Nephron progenitor cell (in vitro differentiated cells): ENCODE data around the gene CSN1S1.
A peak's percentile ranks its signal among the peaks of the same experiment; 100 is the strongest.

ENCODE experiments used
- DNase-seq: peaks from one replicate; pipeline ENCODE4 v3.0.0; 2021
- H3K27ac Mint-ChIP-seq: 2 replicates; pipeline ENCODE4 v1.8.0; 2021; ENCODE audit warnings: mild to moderate bottlenecking, moderate library complexity, mixed read lengths
- H3K27me3 Mint-ChIP-seq: 2 replicates; pipeline ENCODE4 v1.8.0; 2021; ENCODE audit warnings: mild to moderate bottlenecking, low read depth, mixed read lengths; ENCODE audit not compliant: poor library complexity
- H3K36me3 Mint-ChIP-seq: 2 replicates; pipeline ENCODE4 v1.8.0; 2021; ENCODE audit warnings: low read depth, mixed read lengths
- H3K4me1 Mint-ChIP-seq: 2 replicates; pipeline ENCODE4 v1.8.0; 2021; ENCODE audit warnings: mixed read lengths
- H3K4me3 Mint-ChIP-seq: 2 replicates; pipeline ENCODE4 v1.8.0; 2021; ENCODE audit warnings: mild to moderate bottlenecking, moderate library complexity, mixed read lengths
- H3K9me3 Mint-ChIP-seq: 2 replicates; pipeline ENCODE4 v1.8.0; 2021; ENCODE audit warnings: mild to moderate bottlenecking, moderate library complexity, mixed read lengths
- CTCF ChIP-seq: fragments of 200-600 bp; sonication (generic); IDR thresholded peaks from 2 replicates; pipeline ENCODE4 v1.5.0; 2021; ENCODE audit warnings: antibody characterized with exemption

The CSN1S1 gene

GRCh38 chr4:69930768-69931167, at the start of gene CSN1S1:
TSS of gene CSN1S1 (plus strand) at chr4:69931068. CDS start at chr4:69932556, 1,488 bp downstream.
- Mint-ChIP-seq H3K4me3 (no peak within 1 kb of the TSS), H3K27me3 (no peaks in the 10 kb centered on the region), H3K9me3 (no peaks in the 10 kb centered on the region), H3K36me3 (no peaks in the 10 kb centered on the region), H3K4me1 (no peaks in the 10 kb centered on the region), H3K27ac (no peak within 1 kb of the TSS)
- TF ChIP-seq CTCF, result no peak
- no peak for DNase-seq

GRCh38 chr4:69881173-69881773, 49.6 kb upstream of the CSN1S1 start:
- peak; percentile 15 for DNase-seq
- H3K27me3 Mint-ChIP-seq, result peaks cover 3% of the 10 kb centered on the region
- H3K4me3 Mint-ChIP-seq, result no peak overlapping the region
- H3K36me3 Mint-ChIP-seq, result no peaks in the 10 kb centered on the region
- H3K9me3 Mint-ChIP-seq, result peaks cover 9% of the 10 kb centered on the region
- H3K27ac Mint-ChIP-seq, result no peak overlapping the region
- peak; percentile 82 for TF ChIP-seq CTCF
- H3K4me1 Mint-ChIP-seq, result no peaks in the 10 kb centered on the region

- H3K4me1 Mint-ChIP-seq, result no peaks in the 10 kb centered on the region
- H3K4me3 Mint-ChIP-seq, result no peak overlapping the region
- H3K9me3 Mint-ChIP-seq, result peaks cover 9% of the 10 kb centered on the region
- no peaks in the 10 kb centered on the region for H3K36me3 Mint-ChIP-seq
- H3K27ac Mint-ChIP-seq, result no peak overlapping the region
- DNase-seq, result no peak
- TF ChIP-seq CTCF, result no peak
- peaks cover 3% of the 10 kb centered on the region for H3K27me3 Mint-ChIP-seq
These were observed 48.7 kb upstream of the CSN1S1 start for GRCh38 chr4:69882150-69882549.

GRCh38 chr4:69888336-69888735, 42.5 kb upstream of the CSN1S1 start:
- Mint-ChIP-seq H3K36me3 (no peaks in the 10 kb centered on the region), H3K27ac (no peak overlapping the region), H3K9me3 (peaks cover 9% of the 10 kb centered on the region), H3K4me1 (no peaks in the 10 kb centered on the region), H3K27me3 (peaks cover 3% of the 10 kb centered on the region), H3K4me3 (no peak overlapping the region)
- no peak for DNase-seq
- TF ChIP-seq CTCF, result no peak

- no peaks in the 10 kb centered on the region for H3K36me3 Mint-ChIP-seq
- H3K27me3 Mint-ChIP-seq, result peaks cover 3% of the 10 kb centered on the region
These were observed 36.7 kb upstream of the CSN1S1 start for GRCh38 chr4:69894186-69894585.

More at GRCh38 chr4:69894186-69894585, 36.7 kb upstream of the CSN1S1 start:
- no peak overlapping the region for H3K27ac Mint-ChIP-seq
- no peaks in the 10 kb centered on the region for H3K4me1 Mint-ChIP-seq
- H3K4me3 Mint-ChIP-seq, result no peak overlapping the region
- DNase-seq, result no peak
- no peak for TF ChIP-seq CTCF
- no peaks in the 10 kb centered on the region for H3K9me3 Mint-ChIP-seq
